Measurements from ENCODE around the gene ATP6V1C2. TPM values are rescaled to one million over a fixed set of nuclear protein-coding genes. Genes with fewer than 3 reads are reported as not detected.

Gene ATP6V1C2
- total and polyA plus RNA-seq, 8 donors, result 0.06 to 2.0 (median 0.34) TPM; not detected in 1

DNA sequence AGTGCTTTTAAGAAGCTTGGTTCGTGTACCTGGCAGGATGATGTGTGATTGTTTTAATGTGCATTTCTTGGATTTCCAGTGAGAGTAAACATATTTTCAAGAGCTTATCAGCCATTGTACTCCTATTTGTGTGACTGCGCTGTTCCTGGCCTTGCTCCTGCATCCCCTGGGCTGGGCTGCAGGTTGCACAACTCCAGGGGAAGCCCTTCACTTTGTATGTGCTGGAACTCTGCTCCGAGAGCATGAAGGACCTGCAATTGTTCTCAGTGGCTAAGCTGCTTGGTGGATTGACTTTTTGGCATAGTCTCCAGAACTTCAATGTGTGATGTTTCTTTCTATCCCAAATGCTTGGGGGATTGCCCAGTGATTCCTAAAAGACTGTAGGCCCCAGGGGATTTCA, 18.8 kb downstream of the ATP6V1C2 start:
- Histone ChIP-seq H3K4me3 (no peak overlapping the region), H3K9me3 (no peaks in the 10 kb centered on the region), H3K36me3 (no peaks in the 10 kb centered on the region), H3K27ac (no peak overlapping the region), H3K27me3 (no peaks in the 10 kb centered on the region), H3K4me1 (no peaks in the 10 kb centered on the region)
- ATAC-seq (no peak), DNase-seq (no peak), FAIRE-seq (no peak)
- WGBS, 2 donors, result 70 to 77% methylated on average over 3 of the region's 3 CpGs
- TF ChIP-seq, protein P1, sequence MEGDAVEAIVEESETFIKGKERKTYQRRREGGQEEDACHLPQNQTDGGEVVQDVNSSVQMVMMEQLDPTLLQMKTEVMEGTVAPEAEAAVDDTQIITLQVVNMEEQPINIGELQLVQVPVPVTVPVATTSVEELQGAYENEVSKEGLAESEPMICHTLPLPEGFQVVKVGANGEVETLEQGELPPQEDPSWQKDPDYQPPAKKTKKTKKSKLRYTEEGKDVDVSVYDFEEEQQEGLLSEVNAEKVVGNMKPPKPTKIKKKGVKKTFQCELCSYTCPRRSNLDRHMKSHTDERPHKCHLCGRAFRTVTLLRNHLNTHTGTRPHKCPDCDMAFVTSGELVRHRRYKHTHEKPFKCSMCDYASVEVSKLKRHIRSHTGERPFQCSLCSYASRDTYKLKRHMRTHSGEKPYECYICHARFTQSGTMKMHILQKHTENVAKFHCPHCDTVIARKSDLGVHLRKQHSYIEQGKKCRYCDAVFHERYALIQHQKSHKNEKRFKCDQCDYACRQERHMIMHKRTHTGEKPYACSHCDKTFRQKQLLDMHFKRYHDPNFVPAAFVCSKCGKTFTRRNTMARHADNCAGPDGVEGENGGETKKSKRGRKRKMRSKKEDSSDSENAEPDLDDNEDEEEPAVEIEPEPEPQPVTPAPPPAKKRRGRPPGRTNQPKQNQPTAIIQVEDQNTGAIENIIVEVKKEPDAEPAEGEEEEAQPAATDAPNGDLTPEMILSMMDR (IDR thresholded peaks at IDR 0.05), result no peak
- intact Hi-C loops (cut with DNase I), result no loop called here

DNA sequence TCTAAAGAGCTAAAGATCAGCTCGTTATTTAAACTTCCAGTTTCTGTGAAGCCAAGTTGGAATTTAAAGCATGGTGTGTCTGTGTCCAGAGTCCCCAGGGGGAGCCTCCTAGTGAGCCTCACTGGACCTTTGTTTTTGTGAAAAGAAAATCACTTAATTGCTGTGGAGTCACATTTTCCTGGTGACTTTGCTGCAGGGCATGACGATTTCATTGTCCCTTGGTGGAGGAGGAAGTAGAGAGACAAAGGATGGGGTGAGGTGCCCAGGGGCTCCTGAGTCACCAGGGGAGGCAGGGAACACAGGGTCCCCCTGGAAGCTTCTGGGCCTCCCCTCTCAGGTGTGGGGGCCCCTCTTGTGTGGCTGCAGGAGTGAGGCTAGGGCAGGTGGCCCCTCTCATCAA, 19.7 kb downstream of the ATP6V1C2 start:
- ATAC-seq, result no peak
- H3K9me3 ChIP-seq, result no peaks in the 10 kb centered on the region
- TF ChIP-seq, protein P1 (IDR thresholded peaks at IDR 0.05), result no peak
- intact Hi-C loops (cut with DNase I), result no loop called here
- no peak for FAIRE-seq
- WGBS, 2 donors, result 48 to 50% methylated on average over 2 of the region's 2 CpGs
- H3K27ac ChIP-seq, result no peak overlapping the region
- no peaks in the 10 kb centered on the region for H3K4me1 ChIP-seq
- H3K4me3 ChIP-seq, result no peak overlapping the region
- no peaks in the 10 kb centered on the region for H3K27me3 ChIP-seq
- no peaks in the 10 kb centered on the region for H3K36me3 ChIP-seq
- DNase-seq, result no peak

DNA sequence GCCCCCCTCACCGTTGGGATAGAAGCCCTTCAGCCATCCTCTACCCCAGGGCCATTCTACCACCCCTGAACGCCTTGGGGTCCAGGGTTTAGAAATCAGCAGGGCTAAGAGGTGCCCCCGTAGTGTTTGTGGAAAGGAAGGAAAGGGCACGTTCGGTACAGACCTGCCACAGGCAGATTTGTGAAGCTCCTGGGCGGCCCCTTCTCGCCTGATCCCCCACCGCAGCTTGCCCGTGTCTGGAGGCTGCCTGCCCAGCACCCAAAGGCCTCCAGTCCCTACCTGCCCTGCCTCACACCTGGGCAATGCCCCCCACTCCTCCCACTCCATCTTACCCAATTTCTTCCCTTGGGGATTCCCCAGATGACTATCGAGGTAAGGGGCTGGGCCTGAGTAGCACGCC, 21.2 kb downstream of the ATP6V1C2 start:
- intact Hi-C loops (cut with DNase I), result no loop called here
- no peak overlapping the region for H3K4me3 ChIP-seq
- H3K27ac ChIP-seq, result no peak overlapping the region
- TF ChIP-seq, protein P1 (IDR thresholded peaks at IDR 0.05), result no peak
- DNase-seq (no peak), ATAC-seq (no peak), FAIRE-seq (no peak)
- H3K9me3 ChIP-seq, result no peaks in the 10 kb centered on the region
- no peaks in the 10 kb centered on the region for H3K27me3 ChIP-seq
- H3K4me1 ChIP-seq, result no peaks in the 10 kb centered on the region
- 69 to 83% methylated on average over 10 to 11 of the region's 11 CpGs for WGBS, 2 donors
- no peaks in the 10 kb centered on the region for H3K36me3 ChIP-seq

- no peak for DNase-seq
- ATAC-seq, result no peak
- Histone ChIP-seq H3K9me3 (no peaks in the 10 kb centered on the region), H3K27ac (no peak overlapping the region), H3K4me3 (no peak overlapping the region), H3K4me1 (no peaks in the 10 kb centered on the region), H3K27me3 (no peaks in the 10 kb centered on the region), H3K36me3 (no peaks in the 10 kb centered on the region)
- WGBS, 2 donors, result 79 to 88% methylated on average over 6 of the region's 6 CpGs
- TF ChIP-seq, protein P1 (IDR thresholded peaks at IDR 0.05), result no peak
- FAIRE-seq, result no peak
- intact Hi-C loops (cut with DNase I), result no loop called here
Observed at GRCh38 chr2:10750610-10751009, 29.2 kb downstream of the ATP6V1C2 start.

GRCh38 chr2:10752236-10752635, 30.8 kb downstream of the ATP6V1C2 start:
- no peaks in the 10 kb centered on the region for H3K36me3 ChIP-seq
- TF ChIP-seq, protein P1 (IDR thresholded peaks at IDR 0.05), result no peak
- no peaks in the 10 kb centered on the region for H3K27me3 ChIP-seq
- no peak overlapping the region for H3K27ac ChIP-seq
- no peak for ATAC-seq
- H3K4me1 ChIP-seq, result no peaks in the 10 kb centered on the region
- intact Hi-C loops (cut with DNase I), result no loop called here
- no peak overlapping the region for H3K4me3 ChIP-seq
- FAIRE-seq, result no peak
- 75 to 88% methylated on average over 5 of the region's 5 CpGs for WGBS, 2 donors
- no peak for DNase-seq
- no peaks in the 10 kb centered on the region for H3K9me3 ChIP-seq
